Chondrocyte (in vitro differentiated cells): ENCODE data around the gene NTSR2. TPM values are rescaled to one million over a fixed set of nuclear protein-coding genes. Genes with fewer than 3 reads are reported as not detected.
A peak's percentile ranks its signal among the peaks of the same experiment; 100 is the strongest.

Experiments used
- DNase-seq: peaks from one replicate; pipeline ENCODE4 v3.0.0; 2021; ENCODE audit warnings: mixed read lengths, low spot score
- H3K27ac Mint-ChIP-seq: one replicate; pipeline ENCODE4 v1.8.0; 2021; ENCODE audit warnings: mild to moderate bottlenecking, moderate library complexity, mixed read lengths; ENCODE audit not compliant: unreplicated experiment
- H3K27me3 Mint-ChIP-seq: 2 replicates; pipeline ENCODE4 v1.8.0; 2021; ENCODE audit warnings: low read depth, mixed read lengths
- H3K36me3 Mint-ChIP-seq: 2 replicates; pipeline ENCODE4 v1.8.0; 2021; ENCODE audit warnings: low read depth, mixed read lengths
- H3K4me1 Mint-ChIP-seq: 2 replicates; pipeline ENCODE4 v1.8.0; 2021; ENCODE audit warnings: low read depth, mild to moderate bottlenecking, mixed read lengths
- H3K4me3 Mint-ChIP-seq: one replicate; pipeline ENCODE4 v1.8.0; 2021; ENCODE audit warnings: mild to moderate bottlenecking, moderate library complexity, mixed read lengths; ENCODE audit not compliant: unreplicated experiment
- H3K9me3 Mint-ChIP-seq: 2 replicates; pipeline ENCODE4 v1.8.0; 2021; ENCODE audit warnings: low read depth, mixed read lengths
- total RNA-seq: library from RNA; stranded (reverse); gene quantifications from 3 replicates; pipeline ENCODE4 v1.2.1, GENCODE V29; 2021
- TF ChIP-seq, protein P1 (sequence below): fragments of 200-600 bp; sonication (generic); IDR thresholded peaks from 2 replicates; pipeline ENCODE4 v1.5.0; 2021; ENCODE audit warnings: antibody characterized with exemption, mild to moderate bottlenecking, moderate library complexity

NTSR2 gene
- total RNA-seq, 1 donor from 2014 or later, result not detected

DNA sequence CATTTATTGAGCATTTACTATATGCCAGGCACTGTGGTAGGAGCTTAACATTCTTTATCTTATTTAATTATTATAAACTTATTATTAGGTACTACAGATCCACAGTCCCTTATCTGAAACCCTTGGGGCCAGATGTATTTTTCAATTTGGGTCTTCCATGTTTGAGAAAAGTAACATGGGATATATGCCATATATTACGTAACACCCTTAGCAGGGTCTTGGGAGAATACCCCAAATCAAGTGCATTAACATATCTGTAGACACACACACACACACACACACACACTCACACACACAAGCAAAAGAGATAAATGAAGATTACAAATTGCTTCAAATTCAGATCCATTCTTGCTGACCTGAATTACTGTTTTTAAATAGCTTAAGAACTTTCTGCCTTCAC lies 13.7 kb downstream of the NTSR2 start:
- Mint-ChIP-seq H3K27me3 (peaks cover 45% of the 10 kb centered on the region), H3K9me3 (no peaks in the 10 kb centered on the region), H3K4me1 (peaks cover 10% of the 10 kb centered on the region), H3K4me3 (no peak overlapping the region), H3K27ac (no peak overlapping the region), H3K36me3 (no peaks in the 10 kb centered on the region)
- DNase-seq, result no peak
- TF ChIP-seq, protein P1, sequence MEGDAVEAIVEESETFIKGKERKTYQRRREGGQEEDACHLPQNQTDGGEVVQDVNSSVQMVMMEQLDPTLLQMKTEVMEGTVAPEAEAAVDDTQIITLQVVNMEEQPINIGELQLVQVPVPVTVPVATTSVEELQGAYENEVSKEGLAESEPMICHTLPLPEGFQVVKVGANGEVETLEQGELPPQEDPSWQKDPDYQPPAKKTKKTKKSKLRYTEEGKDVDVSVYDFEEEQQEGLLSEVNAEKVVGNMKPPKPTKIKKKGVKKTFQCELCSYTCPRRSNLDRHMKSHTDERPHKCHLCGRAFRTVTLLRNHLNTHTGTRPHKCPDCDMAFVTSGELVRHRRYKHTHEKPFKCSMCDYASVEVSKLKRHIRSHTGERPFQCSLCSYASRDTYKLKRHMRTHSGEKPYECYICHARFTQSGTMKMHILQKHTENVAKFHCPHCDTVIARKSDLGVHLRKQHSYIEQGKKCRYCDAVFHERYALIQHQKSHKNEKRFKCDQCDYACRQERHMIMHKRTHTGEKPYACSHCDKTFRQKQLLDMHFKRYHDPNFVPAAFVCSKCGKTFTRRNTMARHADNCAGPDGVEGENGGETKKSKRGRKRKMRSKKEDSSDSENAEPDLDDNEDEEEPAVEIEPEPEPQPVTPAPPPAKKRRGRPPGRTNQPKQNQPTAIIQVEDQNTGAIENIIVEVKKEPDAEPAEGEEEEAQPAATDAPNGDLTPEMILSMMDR, result no peak

DNA sequence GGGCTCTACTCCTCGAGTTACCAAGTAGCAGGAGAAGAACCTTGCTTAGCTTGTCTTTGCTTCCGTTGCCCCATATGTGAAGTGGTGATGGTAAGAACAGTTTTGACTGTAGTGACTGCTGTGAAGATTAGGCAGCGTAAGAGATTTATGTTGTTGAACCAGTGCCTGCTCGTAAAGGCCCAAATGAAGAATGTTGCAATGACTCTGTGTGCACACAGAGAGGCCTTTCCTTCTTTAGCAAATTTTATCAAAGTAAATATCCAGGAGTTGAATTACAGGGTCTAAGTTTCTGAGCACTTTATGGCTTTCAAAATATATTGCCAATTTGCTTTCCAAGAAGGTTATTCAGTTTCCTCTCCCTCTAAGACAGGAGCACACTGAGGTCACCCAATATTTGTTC lies 14.5 kb downstream of the NTSR2 start:
- Mint-ChIP-seq H3K4me3 (no peak overlapping the region), H3K36me3 (no peaks in the 10 kb centered on the region), H3K4me1 (peaks cover 10% of the 10 kb centered on the region), H3K9me3 (no peaks in the 10 kb centered on the region), H3K27me3 (peaks cover 38% of the 10 kb centered on the region), H3K27ac (no peak overlapping the region)
- TF ChIP-seq, protein P1, result no peak
- no peak for DNase-seq

DNA sequence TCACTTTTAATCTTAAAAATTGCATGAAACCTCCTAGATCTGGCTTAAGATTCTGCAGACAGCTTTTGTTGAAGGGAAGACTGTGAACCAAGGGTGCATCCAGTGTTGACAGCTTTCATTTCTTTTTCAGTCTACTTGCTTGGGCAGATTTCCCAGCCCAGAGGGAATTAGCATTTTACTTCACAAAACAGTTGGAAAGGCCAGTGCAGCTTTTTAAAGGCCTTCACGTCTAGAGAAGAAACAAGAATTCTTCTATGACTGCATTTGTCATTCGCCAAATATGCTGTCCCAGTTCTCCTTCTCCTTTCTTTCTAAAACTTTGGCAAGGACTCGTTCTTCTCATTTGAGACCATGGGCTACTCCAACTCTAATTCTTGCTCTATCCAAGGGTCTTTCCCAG lies 17.4 kb downstream of the NTSR2 start:
- Mint-ChIP-seq H3K9me3 (no peaks in the 10 kb centered on the region), H3K36me3 (no peaks in the 10 kb centered on the region), H3K27me3 (peaks cover 20% of the 10 kb centered on the region), H3K27ac (peak overlapping the region; percentile 78), H3K4me3 (no peak overlapping the region), H3K4me1 (peaks cover 21% of the 10 kb centered on the region)
- TF ChIP-seq, protein P1, result no peak
- no peak for DNase-seq

DNA sequence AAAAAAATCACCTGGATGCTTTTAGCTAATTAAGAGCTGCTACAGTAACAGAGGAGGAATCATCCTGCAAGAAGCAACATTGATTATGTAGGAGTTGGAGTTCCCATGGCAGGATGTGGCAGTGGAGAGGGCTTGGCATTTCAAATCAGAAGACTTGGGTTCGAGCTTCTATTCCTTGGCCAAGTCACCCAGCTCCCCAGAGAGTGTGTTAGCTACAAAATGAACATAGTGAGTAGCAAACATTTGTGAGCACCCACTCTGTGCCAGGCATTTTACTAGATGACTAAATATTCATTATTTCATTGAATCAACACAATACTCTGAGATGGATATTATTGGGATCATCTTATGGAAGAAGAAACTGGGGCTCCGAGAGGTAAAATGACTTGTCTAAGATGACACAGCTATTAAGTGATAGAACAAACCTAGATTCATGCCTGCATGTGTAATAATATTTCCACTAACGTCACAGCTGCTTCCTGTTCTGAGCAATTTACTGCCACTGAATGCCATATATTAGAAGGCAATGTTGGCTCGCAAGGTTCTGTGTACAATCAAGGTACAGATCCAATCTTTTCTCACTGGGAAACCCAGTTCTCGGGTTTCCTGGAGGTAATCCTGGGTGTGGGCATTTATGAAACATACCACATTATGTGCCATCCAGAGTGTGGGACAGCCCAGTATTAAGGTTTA lies 18.0 kb downstream of the NTSR2 start:
- H3K9me3 Mint-ChIP-seq, result no peaks in the 10 kb centered on the region
- H3K4me3 Mint-ChIP-seq, result no peak overlapping the region
- no peaks in the 10 kb centered on the region for H3K36me3 Mint-ChIP-seq
- TF ChIP-seq, protein P1, result no peak
- peaks cover 17% of the 10 kb centered on the region for H3K27me3 Mint-ChIP-seq
- H3K27ac Mint-ChIP-seq, result no peak overlapping the region
- H3K4me1 Mint-ChIP-seq, result peaks cover 21% of the 10 kb centered on the region
- DNase-seq, result no peak

DNA sequence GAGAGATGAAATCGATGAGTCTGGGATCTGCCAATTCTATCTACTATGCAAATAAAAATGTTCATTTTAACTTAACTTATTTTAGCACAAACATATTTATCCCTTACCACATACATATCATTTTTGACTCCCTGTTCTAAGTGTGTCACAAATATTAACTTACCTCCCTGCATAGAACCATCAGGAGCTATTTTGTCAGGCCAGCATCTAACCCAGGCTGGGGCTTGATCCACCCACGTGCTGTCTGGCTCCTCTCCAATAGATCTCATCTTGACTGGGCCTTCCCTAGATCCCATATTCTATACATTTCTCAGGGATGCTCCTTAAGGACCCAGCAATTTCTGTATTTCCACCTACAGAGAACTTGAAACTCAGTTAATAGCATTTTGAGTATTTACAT lies 20.9 kb downstream of the NTSR2 start:
- DNase-seq, result no peak
- peaks cover 21% of the 10 kb centered on the region for H3K4me1 Mint-ChIP-seq
- no peaks in the 10 kb centered on the region for H3K9me3 Mint-ChIP-seq
- no peak overlapping the region for H3K27ac Mint-ChIP-seq
- TF ChIP-seq, protein P1, result no peak
- no peaks in the 10 kb centered on the region for H3K36me3 Mint-ChIP-seq
- peaks cover 7% of the 10 kb centered on the region for H3K27me3 Mint-ChIP-seq
- H3K4me3 Mint-ChIP-seq, result no peak overlapping the region
